Mucosa of gallbladder (tissue), 1 donor: ENCODE data around the gene RHOJ. TPM values are rescaled to one million over a fixed set of nuclear protein-coding genes. Genes with fewer than 3 reads are reported as not detected.

Source experiments
- DNase-seq: peaks from one replicate; pipeline ENCODE4 v3.0.0-alpha.2; 2020; ENCODE audit warnings: low spot score
- total RNA-seq: library from RNA; stranded (reverse); gene quantifications from one replicate; pipeline ENCODE4 v1.2.1, GENCODE V29; 2021
- donor health status: DM: no; HTN: no; CAD: no.

RHOJ gene
- total RNA-seq, 1 donor from 2014 or later, result 10.4 TPM

DNA sequence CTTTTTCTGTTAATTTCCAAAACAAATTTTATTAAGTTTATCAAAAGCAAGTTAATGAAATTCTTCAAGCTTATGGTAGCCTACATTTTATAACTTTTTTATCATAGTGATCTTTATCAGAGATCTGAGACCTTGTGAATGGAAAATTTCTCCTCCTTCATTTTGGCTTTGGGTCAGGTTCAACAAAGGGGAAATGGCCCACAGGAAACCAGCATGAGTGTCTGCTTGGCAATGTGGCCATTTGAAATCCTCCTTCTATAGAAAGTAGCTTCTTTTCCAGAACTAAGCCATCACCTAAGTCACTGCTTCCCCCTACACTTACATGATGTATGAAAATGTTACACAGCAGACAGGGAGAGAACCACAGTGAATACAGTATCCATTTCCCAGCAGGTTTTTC is 1.6 kb downstream of the RHOJ start:
- DNase-seq, result no peak

- DNase-seq, result no peak
Observed at GRCh38 chr14:63209160-63209559, 4.9 kb downstream of the RHOJ start.

GRCh38 chr14:63210812-63211211 is 6.6 kb downstream of the RHOJ start:
- DNase-seq, result no peak

DNA sequence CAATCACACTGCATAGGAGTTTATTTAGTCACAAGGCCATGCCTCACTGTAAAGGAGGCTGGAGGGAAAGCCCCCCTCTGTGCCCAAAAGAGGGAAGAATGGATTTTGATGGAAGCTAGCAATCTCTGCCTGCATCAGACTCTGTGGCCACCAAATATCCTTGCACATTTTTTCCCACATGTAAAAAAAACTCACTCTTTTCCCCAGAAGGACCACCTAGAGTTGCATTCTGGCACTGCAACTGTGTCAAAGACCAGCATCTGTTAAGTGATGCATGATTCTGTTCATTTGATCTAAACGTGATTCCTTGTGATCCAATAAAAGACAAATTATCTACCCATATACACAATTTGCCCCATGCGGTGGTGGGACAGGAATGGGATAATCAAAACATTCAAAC is 8.0 kb downstream of the RHOJ start:
- DNase-seq, result no peak

GRCh38 chr14:63212776-63213500 is 8.7 kb downstream of the RHOJ start:
- no peak for DNase-seq

- no peak for DNase-seq
Observed at GRCh38 chr14:63214417-63215196, 10.4 kb downstream of the RHOJ start.

DNA sequence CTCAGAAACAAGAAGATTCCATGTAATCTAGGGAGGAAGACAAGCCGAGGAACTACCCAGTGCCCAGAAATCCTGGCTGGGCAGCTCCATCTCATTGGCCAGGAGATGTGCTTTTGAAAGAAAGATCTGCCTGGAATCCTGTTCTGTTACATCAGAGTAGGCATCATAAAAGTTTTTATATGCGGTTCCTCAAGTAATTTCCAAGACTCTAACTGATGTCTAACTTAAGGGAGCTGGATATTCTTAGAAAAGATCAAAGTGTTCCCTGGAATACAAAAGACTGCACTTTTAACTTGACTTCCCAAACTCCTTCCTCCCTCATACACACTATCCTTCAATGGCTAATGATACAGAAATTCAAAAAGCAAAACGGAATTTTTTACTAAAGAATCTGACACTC is 16.3 kb downstream of the RHOJ start:
- no peak for DNase-seq

DNA sequence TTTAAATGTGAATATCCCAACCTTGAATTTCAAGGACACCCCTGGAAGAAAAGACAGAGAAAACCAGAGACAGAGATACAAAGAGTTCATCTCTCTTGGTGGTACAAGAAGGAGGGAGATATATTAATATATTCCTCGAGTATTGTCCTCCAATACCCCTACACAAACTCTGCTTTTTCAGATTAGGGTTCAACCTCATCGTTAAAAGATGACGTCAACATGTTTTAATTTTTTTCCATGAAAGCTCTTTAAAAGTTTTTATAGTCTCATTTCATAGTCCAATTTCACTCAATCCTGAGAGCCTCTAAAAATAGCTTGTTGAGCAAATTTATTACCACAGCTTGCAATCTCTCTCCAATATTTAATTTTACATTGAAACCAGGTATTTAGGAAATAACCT is 19.4 kb downstream of the RHOJ start:
- DNase-seq, result no peak

DNA sequence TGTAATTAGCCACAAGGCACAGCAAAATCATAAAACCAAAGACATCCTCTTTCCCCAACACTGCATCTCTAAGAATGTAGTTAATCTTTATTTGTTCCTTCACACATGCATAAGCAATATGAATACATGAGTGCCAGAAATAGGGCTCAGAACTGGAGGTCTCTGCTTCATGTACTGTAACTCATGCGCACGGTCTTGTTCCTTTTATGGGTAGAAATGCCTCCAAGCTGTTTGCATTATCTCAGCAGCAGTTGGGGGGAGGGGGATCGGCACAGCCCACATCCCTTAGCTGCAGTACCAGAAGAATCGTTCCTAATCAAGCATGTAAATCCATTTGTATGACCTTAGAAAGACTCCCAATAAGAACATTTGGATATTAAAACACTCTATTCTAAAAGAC is 20.0 kb downstream of the RHOJ start:
- DNase-seq, result no peak

GRCh38 chr14:63228217-63228616 is 24.0 kb downstream of the RHOJ start:
- DNase-seq, result no peak

DNA sequence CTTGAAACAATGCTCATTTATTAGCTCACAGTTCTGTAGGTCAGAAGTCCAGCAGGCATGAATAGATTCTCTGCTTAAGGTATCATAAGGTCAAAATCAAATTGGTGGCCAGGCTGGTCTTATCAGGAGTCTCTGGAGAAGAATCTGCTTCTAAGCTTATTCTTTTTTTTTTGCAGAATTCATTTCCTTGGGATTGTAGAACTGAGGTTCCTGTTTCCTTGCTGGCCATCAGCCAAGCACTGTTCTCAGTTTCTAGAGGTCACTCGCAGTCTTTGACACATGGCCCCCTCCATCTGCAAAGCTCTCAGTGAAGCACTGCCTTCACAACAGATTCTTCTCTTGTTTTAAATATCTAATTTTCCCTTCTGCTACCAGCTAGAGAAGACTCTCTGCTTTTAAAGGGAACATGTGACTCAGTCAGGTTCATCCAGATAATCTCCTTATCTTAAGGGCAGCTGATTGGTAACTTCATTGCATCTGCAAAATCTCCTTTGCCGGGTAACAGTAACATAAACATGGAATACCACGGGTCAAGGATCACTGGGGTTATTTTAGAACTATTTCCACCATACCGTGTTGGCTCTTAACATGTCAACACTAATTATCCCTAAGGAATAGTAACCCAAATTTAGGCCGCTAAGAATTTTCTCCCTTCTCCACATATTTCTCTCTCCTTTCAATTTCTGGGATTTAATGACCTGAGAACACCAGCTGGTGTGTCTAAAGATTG is 25.3 kb downstream of the RHOJ start:
- DNase-seq, result no peak

DNA sequence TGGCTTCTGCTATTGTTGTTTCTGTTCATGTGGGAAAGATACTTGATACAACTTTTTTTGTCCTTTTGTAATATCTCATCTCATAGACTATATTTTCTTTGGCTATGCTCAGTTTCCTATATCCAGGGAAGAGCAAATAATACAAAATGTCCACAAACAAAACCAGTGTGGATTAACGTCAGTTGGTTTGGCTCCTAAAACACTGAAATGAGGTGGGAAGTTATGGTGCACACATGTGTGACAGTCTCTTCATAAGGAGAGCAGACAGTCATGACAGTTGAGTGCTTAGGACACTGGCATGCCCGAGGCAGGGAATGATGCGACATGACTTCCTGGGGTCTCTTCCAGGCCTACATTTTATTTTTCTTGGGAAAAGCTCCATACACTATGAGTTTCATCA is 27.5 kb downstream of the RHOJ start:
- no peak for DNase-seq

GRCh38 chr14:63237791-63238190 is 33.5 kb downstream of the RHOJ start:
- no peak for DNase-seq

DNA sequence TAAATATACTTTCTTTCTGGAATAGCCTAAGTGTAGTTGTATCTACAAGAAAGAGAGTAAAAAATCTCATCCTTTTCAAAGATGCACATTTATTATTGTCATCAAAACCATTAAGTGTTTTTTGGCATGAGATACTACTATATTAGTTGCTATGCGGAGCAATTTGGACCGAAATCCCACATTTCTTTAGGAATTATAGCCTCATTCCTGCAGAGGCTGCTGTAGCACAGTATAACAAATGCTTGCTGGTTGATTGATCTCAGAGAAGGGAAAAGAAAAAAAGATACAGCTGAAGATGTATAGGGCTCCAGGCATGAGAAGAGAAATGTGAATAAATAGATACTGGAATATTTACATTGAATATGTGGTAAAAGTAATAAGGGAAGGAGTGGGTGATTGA is 36.0 kb downstream of the RHOJ start:
- no peak for DNase-seq

DNA sequence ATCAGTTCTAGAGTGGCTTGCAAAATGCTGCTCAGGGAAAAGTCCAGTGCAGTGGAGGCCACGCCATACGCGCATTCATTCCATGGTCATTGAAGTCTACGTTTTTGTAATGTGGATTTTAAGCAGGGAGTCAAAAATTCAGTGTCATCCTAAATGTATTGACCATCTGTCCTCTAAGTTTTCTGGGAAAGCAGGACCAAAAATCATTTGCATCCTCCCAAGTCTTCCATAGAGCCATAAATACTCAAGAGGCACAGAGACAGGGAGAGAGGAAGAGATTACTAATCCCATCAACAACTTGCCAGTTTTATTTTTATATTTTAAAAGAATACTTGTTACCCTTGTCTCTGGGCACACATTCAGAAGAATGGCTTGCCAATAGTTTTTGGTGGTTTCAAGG is 36.9 kb downstream of the RHOJ start:
- no peak for DNase-seq

DNA sequence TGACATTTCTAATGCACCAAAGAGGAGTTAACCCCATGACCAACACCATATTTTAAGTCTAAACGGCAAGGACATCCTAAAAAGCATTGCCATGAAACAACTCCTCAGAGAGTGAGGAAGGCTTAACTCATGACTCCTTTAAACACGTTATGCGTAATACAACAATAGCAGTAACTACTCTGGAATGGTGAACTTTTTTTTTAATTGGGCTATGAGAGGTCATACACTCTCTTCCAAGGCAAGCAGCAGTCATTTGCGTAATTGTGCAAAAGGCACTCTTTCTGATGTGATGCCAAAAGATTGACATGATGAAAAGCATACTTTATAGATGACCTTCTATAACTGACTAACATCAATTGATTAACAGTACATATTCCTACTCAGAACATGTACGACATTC is 39.4 kb downstream of the RHOJ start:
- DNase-seq, result no peak

DNA sequence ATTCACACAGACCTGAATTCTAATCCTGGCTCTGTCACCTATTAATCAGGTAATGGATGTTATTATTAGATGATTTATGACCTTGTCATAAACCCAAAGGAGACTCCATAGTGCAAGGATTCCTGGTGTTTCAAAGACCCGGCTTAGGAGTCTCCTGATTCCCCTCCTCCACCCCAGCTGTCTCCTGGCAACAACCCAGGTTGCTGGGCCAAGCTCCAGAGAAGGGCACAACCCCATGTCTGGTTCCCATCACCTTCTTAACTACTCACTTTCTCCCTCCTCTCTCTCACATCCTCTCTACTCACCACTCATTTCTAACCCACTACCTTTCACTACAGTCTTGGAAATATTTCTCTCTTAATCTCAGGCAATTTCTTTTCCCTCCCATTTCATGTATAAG is 41.6 kb downstream of the RHOJ start:
- DNase-seq, result no peak

- DNase-seq, result no peak
Observed at GRCh38 chr14:63248211-63248610, 44.0 kb downstream of the RHOJ start.

DNA sequence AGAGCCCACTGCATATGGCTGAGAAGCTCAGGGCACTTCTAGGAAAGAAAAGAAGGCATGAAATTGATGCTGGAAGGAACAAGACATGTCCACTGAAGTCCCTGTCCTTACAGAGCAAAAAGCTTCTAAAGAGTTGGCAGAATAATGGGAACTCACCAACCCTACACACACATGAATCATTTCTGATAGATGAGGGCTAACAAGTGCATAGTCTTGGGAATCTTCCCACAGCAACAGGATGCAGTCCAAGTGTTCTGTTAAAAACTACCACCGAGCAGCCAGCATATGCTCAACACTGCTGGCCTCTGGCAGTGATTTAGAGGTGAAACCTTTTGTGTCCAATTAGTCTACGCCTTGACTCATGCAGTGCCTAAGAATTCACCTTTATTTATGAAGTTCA is 44.8 kb downstream of the RHOJ start:
- no peak for DNase-seq

GRCh38 chr14:63257299-63257698 is 53.1 kb downstream of the RHOJ start:
- DNase-seq, result no peak

- DNase-seq, result no peak
Observed at GRCh38 chr14:63262446-63262845, 58.2 kb downstream of the RHOJ start.

DNA sequence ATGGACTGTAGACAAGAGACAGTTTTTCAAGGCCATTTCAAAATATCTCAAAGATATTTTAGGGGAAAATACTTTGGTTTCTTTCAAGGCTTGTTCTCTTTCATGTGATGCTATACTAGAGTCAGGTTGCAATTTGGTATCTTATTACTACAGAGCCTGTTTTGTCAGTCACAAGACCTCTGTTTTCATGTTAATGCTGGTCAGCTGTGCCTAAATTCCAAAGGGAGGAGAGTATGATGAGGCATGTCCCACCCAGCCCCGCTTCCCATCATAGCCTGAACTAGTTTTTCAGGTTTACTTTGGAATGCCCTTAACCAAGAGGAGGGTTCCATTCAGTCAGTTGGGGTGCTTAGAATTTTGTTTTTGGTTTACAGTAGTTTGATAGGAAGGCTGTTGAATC is 61.9 kb downstream of the RHOJ start:
- no peak for DNase-seq

DNA sequence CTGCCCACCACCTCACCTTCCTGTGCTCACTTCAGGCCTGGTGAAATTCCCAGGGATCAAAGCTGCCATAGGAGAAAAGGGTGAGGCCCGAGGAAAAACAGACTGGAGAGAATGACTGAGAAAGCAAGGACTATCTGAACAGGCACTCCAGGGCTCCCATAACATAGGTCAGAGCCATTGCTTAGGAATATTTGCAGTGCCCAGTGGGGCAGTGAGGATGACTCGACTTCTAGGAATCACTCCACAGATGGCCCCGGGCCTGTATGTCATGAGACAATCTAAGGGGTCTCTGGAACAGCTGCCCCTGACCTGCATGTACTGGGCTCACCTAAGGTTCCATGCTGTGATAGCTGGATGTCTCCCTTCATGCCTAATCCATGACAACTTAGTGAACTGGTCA is 62.9 kb downstream of the RHOJ start:
- DNase-seq, result no peak
